ENCODE measurements around the gene NDUFS7.

The NDUFS7 gene

DNA sequence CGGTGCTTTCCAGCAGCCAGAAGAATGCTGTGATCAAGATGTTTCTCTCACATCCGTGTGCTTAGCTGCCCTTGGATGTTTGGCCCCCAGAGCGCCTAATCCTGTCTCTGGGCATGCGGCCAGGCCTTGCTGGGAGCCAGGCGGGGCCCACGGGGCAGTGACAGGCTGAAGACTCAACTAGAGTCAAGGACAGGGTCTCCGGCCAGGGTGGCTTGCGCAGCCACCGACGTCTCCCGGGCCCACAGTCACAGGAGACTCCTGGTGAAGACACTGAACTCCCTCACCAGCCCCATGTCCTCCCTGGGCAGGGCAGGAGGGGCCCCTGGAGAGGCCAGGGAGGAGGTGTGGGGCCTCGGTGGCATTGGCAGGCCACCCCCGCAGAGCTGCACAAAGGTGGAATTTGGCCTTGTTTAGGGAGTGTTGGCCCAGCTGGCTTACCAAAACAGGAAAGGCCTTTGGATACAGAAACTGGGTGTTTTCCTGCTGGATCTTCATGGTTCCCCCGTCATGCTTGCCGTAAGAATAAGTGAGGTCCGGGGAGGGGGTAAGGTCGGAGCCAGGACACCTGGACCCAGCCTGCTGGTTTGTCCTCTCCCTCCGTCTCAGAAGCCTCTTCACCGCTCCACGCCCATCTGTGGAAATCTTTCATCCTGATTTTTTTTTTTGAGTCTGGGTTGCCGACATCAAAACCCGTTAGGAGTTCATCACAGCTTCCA, 10.0 kb upstream of the NDUFS7 start (continued):
- TF ChIP-seq, protein P1, sequence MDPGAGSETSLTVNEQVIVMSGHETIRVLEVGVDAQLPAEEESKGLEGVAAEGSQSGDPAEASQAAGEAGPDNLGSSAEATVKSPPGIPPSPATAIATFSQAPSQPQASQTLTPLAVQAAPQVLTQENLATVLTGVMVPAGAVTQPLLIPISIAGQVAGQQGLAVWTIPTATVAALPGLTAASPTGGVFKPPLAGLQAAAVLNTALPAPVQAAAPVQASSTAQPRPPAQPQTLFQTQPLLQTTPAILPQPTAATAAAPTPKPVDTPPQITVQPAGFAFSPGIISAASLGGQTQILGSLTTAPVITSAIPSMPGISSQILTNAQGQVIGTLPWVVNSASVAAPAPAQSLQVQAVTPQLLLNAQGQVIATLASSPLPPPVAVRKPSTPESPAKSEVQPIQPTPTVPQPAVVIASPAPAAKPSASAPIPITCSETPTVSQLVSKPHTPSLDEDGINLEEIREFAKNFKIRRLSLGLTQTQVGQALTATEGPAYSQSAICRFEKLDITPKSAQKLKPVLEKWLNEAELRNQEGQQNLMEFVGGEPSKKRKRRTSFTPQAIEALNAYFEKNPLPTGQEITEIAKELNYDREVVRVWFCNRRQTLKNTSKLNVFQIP (CRISPR knock-in tag; IDR thresholded peaks at IDR 0.05; ENCODE audit: borderline replicate concordance, low read depth), result no peak
- TF ChIP-seq TOX (CRISPR knock-in tag; IDR thresholded peaks at IDR 0.05; ENCODE audit: borderline replicate concordance) (no peak), ZC3H10 (CRISPR knock-in tag; IDR thresholded peaks at IDR 0.05) (no peak)

DNA sequence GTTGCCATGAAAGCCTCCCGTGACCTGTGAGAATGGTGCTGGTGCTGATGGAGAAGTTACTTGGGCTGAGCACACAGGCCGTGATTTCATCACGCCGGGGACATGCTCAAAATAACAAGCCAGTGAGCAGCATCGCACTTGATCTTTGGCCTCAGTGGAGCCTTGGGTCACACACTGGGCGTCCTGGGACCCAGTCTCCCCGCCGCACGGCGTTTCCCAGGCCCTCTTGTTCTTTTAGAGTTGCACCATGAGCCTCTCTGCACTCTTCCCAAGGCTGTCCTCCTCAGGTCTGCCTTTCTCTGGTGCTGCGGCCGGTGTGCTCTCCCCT, 9.5 kb upstream of the NDUFS7 start:
- TF ChIP-seq, protein P2, sequence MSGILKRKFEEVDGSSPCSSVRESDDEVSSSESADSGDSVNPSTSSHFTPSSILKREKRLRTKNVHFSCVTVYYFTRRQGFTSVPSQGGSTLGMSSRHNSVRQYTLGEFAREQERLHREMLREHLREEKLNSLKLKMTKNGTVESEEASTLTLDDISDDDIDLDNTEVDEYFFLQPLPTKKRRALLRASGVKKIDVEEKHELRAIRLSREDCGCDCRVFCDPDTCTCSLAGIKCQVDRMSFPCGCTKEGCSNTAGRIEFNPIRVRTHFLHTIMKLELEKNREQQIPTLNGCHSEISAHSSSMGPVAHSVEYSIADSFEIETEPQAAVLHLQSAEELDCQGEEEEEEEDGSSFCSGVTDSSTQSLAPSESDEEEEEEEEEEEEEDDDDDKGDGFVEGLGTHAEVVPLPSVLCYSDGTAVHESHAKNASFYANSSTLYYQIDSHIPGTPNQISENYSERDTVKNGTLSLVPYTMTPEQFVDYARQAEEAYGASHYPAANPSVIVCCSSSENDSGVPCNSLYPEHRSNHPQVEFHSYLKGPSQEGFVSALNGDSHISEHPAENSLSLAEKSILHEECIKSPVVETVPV (CRISPR knock-in tag; IDR thresholded peaks at IDR 0.05), result no peak
- TF ChIP-seq RARB (CRISPR knock-in tag; IDR thresholded peaks at IDR 0.05) (no peak), ESRRG (CRISPR knock-in tag; IDR thresholded peaks at IDR 0.05) (no peak), ZNF8 (CRISPR knock-in tag; IDR thresholded peaks at IDR 0.05) (no peak), TCF4 (CRISPR knock-in tag; IDR thresholded peaks at IDR 0.05; ENCODE audit: borderline replicate concordance) (no peak), GLIS3 (CRISPR knock-in tag; IDR thresholded peaks at IDR 0.05) (no peak), ARNTL (CRISPR knock-in tag; IDR thresholded peaks at IDR 0.05; ENCODE audit: borderline replicate concordance, low read depth) (no peak), ZFP30 (CRISPR knock-in tag; IDR thresholded peaks at IDR 0.05) (no peak), ISL1 (CRISPR knock-in tag; IDR thresholded peaks at IDR 0.05) (no peak), OSR1 (CRISPR knock-in tag; IDR thresholded peaks at IDR 0.05) (no peak), ZFP3 (CRISPR knock-in tag; IDR thresholded peaks at IDR 0.05) (no peak), ZC3H10 (CRISPR knock-in tag; IDR thresholded peaks at IDR 0.05) (no peak), TOX (CRISPR knock-in tag; IDR thresholded peaks at IDR 0.05; ENCODE audit: borderline replicate concordance) (no peak), SNAI2 (CRISPR knock-in tag; IDR thresholded peaks at IDR 0.05) (no peak), ZNF565 (CRISPR knock-in tag; conservative IDR thresholded peaks at IDR 0.05; ENCODE audit: low read depth) (no peak), ZNF70 (CRISPR knock-in tag; IDR thresholded peaks at IDR 0.05) (no peak), BACH2 (CRISPR knock-in tag; IDR thresholded peaks at IDR 0.05; ENCODE audit: borderline replicate concordance) (no peak)
- TF ChIP-seq, protein P3, sequence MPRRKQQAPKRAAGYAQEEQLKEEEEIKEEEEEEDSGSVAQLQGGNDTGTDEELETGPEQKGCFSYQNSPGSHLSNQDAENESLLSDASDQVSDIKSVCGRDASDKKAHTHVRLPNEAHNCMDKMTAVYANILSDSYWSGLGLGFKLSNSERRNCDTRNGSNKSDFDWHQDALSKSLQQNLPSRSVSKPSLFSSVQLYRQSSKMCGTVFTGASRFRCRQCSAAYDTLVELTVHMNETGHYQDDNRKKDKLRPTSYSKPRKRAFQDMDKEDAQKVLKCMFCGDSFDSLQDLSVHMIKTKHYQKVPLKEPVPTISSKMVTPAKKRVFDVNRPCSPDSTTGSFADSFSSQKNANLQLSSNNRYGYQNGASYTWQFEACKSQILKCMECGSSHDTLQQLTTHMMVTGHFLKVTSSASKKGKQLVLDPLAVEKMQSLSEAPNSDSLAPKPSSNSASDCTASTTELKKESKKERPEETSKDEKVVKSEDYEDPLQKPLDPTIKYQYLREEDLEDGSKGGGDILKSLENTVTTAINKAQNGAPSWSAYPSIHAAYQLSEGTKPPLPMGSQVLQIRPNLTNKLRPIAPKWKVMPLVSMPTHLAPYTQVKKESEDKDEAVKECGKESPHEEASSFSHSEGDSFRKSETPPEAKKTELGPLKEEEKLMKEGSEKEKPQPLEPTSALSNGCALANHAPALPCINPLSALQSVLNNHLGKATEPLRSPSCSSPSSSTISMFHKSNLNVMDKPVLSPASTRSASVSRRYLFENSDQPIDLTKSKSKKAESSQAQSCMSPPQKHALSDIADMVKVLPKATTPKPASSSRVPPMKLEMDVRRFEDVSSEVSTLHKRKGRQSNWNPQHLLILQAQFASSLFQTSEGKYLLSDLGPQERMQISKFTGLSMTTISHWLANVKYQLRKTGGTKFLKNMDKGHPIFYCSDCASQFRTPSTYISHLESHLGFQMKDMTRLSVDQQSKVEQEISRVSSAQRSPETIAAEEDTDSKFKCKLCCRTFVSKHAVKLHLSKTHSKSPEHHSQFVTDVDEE (CRISPR knock-in tag; IDR thresholded peaks at IDR 0.05), result no peak
- TF ChIP-seq, protein P4, sequence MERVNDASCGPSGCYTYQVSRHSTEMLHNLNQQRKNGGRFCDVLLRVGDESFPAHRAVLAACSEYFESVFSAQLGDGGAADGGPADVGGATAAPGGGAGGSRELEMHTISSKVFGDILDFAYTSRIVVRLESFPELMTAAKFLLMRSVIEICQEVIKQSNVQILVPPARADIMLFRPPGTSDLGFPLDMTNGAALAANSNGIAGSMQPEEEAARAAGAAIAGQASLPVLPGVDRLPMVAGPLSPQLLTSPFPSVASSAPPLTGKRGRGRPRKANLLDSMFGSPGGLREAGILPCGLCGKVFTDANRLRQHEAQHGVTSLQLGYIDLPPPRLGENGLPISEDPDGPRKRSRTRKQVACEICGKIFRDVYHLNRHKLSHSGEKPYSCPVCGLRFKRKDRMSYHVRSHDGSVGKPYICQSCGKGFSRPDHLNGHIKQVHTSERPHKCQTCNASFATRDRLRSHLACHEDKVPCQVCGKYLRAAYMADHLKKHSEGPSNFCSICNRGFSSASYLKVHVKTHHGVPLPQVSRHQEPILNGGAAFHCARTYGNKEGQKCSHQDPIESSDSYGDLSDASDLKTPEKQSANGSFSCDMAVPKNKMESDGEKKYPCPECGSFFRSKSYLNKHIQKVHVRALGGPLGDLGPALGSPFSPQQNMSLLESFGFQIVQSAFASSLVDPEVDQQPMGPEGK (CRISPR knock-in tag; IDR thresholded peaks at IDR 0.05; ENCODE audit: borderline replicate concordance), result no peak
- TF ChIP-seq, protein P5, sequence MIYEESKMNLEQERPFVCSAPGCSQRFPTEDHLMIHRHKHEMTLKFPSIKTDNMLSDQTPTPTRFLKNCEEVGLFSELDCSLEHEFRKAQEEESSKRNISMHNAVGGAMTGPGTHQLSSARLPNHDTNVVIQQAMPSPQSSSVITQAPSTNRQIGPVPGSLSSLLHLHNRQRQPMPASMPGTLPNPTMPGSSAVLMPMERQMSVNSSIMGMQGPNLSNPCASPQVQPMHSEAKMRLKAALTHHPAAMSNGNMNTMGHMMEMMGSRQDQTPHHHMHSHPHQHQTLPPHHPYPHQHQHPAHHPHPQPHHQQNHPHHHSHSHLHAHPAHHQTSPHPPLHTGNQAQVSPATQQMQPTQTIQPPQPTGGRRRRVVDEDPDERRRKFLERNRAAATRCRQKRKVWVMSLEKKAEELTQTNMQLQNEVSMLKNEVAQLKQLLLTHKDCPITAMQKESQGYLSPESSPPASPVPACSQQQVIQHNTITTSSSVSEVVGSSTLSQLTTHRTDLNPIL (CRISPR knock-in tag; IDR thresholded peaks at IDR 0.05; ENCODE audit: low read depth), result no peak
- no peak for ATAC-seq

DNA sequence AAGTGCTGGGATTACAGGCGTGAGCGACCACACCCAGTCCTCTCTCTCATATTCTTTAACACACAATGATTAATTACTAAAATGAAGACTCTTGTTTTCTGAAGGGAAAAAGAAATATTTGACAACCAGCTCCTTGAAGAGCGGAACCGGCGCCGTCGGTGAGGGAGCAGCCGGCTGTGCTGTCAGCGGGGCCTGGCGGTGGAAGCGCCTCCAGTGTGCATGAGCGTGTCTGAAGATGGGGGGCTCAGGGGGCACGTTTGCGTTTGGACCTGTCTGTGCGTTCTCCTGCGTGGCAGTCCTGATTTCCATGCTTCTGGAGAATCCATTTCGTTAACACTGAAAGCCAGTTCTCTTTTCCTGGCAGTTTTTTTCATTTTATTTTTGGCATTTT, 7.3 kb upstream of the NDUFS7 start:
- no peak for ATAC-seq
- TF ChIP-seq ISL1 (CRISPR knock-in tag; IDR thresholded peaks at IDR 0.05), result no peak
- no peak for TF ChIP-seq SNAI2 (CRISPR knock-in tag; IDR thresholded peaks at IDR 0.05)
- TF ChIP-seq TCF4 (CRISPR knock-in tag; IDR thresholded peaks at IDR 0.05; ENCODE audit: borderline replicate concordance), result no peak
- TF ChIP-seq, protein P5 (CRISPR knock-in tag; IDR thresholded peaks at IDR 0.05; ENCODE audit: low read depth), result no peak
- TF ChIP-seq BACH2 (CRISPR knock-in tag; IDR thresholded peaks at IDR 0.05; ENCODE audit: borderline replicate concordance), result no peak
- TF ChIP-seq ZC3H10 (CRISPR knock-in tag; IDR thresholded peaks at IDR 0.05), result no peak
- TF ChIP-seq TOX (CRISPR knock-in tag; IDR thresholded peaks at IDR 0.05; ENCODE audit: borderline replicate concordance), result no peak
- TF ChIP-seq, protein P3 (CRISPR knock-in tag; IDR thresholded peaks at IDR 0.05), result no peak
- no peak for TF ChIP-seq ZNF70 (CRISPR knock-in tag; IDR thresholded peaks at IDR 0.05)
- no peak for TF ChIP-seq ESRRG (CRISPR knock-in tag; IDR thresholded peaks at IDR 0.05)
- TF ChIP-seq, protein P4 (CRISPR knock-in tag; IDR thresholded peaks at IDR 0.05; ENCODE audit: borderline replicate concordance), result no peak
